PFSK-1 (cell line): Measurements from ENCODE around the gene ARF4.

Experiments used
- FOXP2 ChIP-seq: optimal IDR thresholded peaks from 2 replicates; pipeline ENCODE3; 2011; ENCODE audit warnings: borderline replicate concordance, control low read depth, inconsistent platforms; ENCODE audit not compliant: insufficient read depth; ENCODE audit errors: extremely low read length, extremely low read depth
- POLR2AphosphoS5 ChIP-seq: IDR thresholded peaks from 2 replicates; pipeline ENCODE4 v1.6.1; 2012; ENCODE audit warnings: low read depth, mild to moderate bottlenecking, control low read depth, low read length, moderate library complexity
- SIN3A ChIP-seq: IDR thresholded peaks from 2 replicates; pipeline ENCODE4 v1.6.1; 2012; ENCODE audit warnings: mild to moderate bottlenecking, low read length, moderate library complexity, borderline replicate concordance; ENCODE audit not compliant: insufficient read depth
- TAF1 ChIP-seq: IDR thresholded peaks from 2 replicates; pipeline ENCODE4 v1.6.1; 2012; ENCODE audit warnings: low read length, control low read depth, borderline replicate concordance; ENCODE audit not compliant: insufficient read depth
- TF ChIP-seq, protein P1 (sequence below), 2 experiments: IDR thresholded peaks; 2 replicates each; pipeline versions ENCODE4 v1.6.1 to v1.8.0; 2011 to 2012; ENCODE audit warnings: low read depth in 2 of 2, low read length in 2 of 2, control low read depth in 1 of 2, inconsistent platforms in 1 of 2, mild to moderate bottlenecking in 1 of 2, moderate library complexity in 1 of 2; ENCODE audit not compliant: insufficient read depth in 1 of 2

ARF4 gene

DNA sequence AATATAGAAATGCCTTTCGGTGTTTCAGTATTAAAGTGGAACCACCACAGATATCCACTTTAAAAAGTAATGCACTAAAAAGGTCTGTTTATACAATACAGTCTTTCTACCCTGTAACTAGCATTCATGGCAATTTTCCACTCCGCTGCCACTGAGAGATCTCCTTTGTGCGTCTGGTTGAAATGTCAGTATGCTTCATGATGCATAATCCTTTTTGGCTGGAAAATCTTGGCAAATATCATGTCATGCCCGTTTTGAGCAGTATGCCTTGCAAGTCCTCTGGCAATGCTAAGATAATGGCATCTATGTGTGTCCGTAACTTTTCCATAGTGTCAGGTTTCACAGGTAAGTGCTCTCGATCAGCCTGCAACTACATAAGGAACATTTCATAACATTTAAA lies 30.8 kb upstream of the ARF4 start:
- no peak for TF ChIP-seq POLR2AphosphoS5
- TF ChIP-seq FOXP2, result no peak
- TF ChIP-seq, protein P1, sequence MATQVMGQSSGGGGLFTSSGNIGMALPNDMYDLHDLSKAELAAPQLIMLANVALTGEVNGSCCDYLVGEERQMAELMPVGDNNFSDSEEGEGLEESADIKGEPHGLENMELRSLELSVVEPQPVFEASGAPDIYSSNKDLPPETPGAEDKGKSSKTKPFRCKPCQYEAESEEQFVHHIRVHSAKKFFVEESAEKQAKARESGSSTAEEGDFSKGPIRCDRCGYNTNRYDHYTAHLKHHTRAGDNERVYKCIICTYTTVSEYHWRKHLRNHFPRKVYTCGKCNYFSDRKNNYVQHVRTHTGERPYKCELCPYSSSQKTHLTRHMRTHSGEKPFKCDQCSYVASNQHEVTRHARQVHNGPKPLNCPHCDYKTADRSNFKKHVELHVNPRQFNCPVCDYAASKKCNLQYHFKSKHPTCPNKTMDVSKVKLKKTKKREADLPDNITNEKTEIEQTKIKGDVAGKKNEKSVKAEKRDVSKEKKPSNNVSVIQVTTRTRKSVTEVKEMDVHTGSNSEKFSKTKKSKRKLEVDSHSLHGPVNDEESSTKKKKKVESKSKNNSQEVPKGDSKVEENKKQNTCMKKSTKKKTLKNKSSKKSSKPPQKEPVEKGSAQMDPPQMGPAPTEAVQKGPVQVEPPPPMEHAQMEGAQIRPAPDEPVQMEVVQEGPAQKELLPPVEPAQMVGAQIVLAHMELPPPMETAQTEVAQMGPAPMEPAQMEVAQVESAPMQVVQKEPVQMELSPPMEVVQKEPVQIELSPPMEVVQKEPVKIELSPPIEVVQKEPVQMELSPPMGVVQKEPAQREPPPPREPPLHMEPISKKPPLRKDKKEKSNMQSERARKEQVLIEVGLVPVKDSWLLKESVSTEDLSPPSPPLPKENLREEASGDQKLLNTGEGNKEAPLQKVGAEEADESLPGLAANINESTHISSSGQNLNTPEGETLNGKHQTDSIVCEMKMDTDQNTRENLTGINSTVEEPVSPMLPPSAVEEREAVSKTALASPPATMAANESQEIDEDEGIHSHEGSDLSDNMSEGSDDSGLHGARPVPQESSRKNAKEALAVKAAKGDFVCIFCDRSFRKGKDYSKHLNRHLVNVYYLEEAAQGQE (IDR thresholded peaks at IDR 0.05; ENCODE audit: insufficient read depth in 1 of 2, low read depth in 2 of 2, low read length in 2 of 2), result no peak
- TF ChIP-seq TAF1, result no peak
- no peak for TF ChIP-seq SIN3A

DNA sequence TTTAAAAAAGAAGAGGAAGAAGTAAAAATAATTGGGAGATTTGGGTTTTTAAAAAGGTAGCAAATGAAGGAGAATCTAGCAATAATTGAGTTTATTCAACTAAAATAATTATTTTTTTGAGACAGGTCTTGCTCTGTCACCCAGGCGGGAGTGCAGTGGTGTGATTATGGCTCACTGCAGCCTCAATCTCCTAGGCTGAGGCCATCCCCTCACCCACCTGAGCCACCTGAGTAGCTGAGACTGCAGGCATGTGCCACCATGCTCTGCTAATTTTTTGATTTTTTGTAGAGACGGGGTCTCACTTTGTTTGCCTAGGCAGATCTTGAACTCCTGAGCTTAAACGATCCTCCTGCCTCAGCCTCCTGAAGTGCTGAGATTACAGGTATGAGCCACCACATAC lies 27.7 kb upstream of the ARF4 start:
- no peak for TF ChIP-seq TAF1
- TF ChIP-seq POLR2AphosphoS5, result no peak
- TF ChIP-seq FOXP2, result no peak
- TF ChIP-seq, protein P1 (IDR thresholded peaks at IDR 0.05; ENCODE audit: insufficient read depth in 1 of 2, low read depth in 2 of 2, low read length in 2 of 2), result no peak
- no peak for TF ChIP-seq SIN3A

- no peak for TF ChIP-seq FOXP2
- no peak for TF ChIP-seq SIN3A
- no peak for TF ChIP-seq POLR2AphosphoS5
- TF ChIP-seq, protein P1 (IDR thresholded peaks at IDR 0.05; ENCODE audit: insufficient read depth in 1 of 2, low read depth in 2 of 2, low read length in 2 of 2), result no peak
- TF ChIP-seq TAF1, result no peak
These were observed 25.2 kb upstream of the ARF4 start for GRCh38 chr3:57622362-57622761.

GRCh38 chr3:57617739-57618138 lies 20.6 kb upstream of the ARF4 start:
- TF ChIP-seq, protein P1 (IDR thresholded peaks at IDR 0.05; ENCODE audit: insufficient read depth in 1 of 2, low read depth in 2 of 2, low read length in 2 of 2), result no peak
- TF ChIP-seq FOXP2 (no peak), POLR2AphosphoS5 (no peak), SIN3A (no peak), TAF1 (no peak)

DNA sequence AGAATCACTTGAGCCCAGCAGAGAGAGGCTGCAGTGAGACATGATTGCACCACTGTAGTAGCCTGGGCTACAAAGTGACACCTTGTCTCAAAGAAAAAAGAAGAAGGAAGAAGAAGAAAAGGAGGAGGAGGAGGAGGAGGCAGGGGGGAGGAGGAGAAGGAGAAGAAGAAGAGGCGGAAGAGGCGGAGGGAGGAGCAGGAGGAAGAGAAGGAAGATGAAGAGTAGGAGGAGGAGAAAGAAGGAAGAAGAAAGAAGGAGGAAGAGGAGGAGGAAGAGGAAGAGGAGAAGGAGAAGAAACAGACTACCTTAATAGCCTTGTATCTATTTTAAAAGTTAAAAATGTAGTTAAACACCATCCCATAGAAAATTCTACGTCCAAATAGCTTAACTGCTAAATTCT lies 19.1 kb upstream of the ARF4 start:
- TF ChIP-seq FOXP2, result no peak
- no peak for TF ChIP-seq SIN3A
- no peak for TF ChIP-seq POLR2AphosphoS5
- TF ChIP-seq, protein P1 (IDR thresholded peaks at IDR 0.05; ENCODE audit: insufficient read depth in 1 of 2, low read depth in 2 of 2, low read length in 2 of 2), result no peak
- TF ChIP-seq TAF1, result no peak
